WERI-Rb-1 (cell line): Measurements from ENCODE around the gene GH1.
A peak's percentile ranks its signal among the peaks of the same experiment; 100 is the strongest.

Experiments used
- DNase-seq: peaks from one replicate; pipeline ENCODE4 v3.0.0-alpha.2; 2020
- H3K27ac ChIP-seq: fragments of 250-450 bp; sonication (Bioruptor Pico); 2 replicates; pipeline ENCODE4 v1.5.1; 2020; ENCODE audit warnings: mild to moderate bottlenecking, moderate library complexity
- H3K27me3 ChIP-seq: fragments of 250-450 bp; sonication (Bioruptor Pico); 2 replicates; pipeline ENCODE4 v1.5.1; 2021; ENCODE audit warnings: mild to moderate bottlenecking, low read depth, moderate library complexity; ENCODE audit not compliant: insufficient read depth, severe bottlenecking
- H3K36me3 ChIP-seq: fragments of 250-450 bp; sonication (Bioruptor Pico); 2 replicates; pipeline ENCODE4 v1.5.1; 2020; ENCODE audit warnings: mild to moderate bottlenecking, moderate library complexity
- H3K4me3 ChIP-seq: 2 replicates; pipeline ENCODE4 v1.5.1; 2011; ENCODE audit warnings: low read depth, mild to moderate bottlenecking, control low read depth, low read length
- H3K9me3 ChIP-seq: fragments of 250-450 bp; sonication (Bioruptor Pico); 2 replicates; pipeline ENCODE4 v1.5.1; 2021; ENCODE audit warnings: mild to moderate bottlenecking, moderate library complexity; ENCODE audit not compliant: severe bottlenecking
- CTCF ChIP-seq: IDR thresholded peaks from 2 replicates; pipeline ENCODE4 v1.5.1; 2011; ENCODE audit warnings: low read depth, mild to moderate bottlenecking, control low read depth, inconsistent platforms, low read length

The GH1 gene

GRCh38 chr17:63954402-63955063 is 35.9 kb upstream of the GH1 start:
- H3K27me3 ChIP-seq = no peaks in the 10 kb centered on the region
- TF ChIP-seq CTCF = no peak
- H3K4me3 ChIP-seq = no peak overlapping the region
- DNase-seq = no peak
- no peaks in the 10 kb centered on the region for H3K36me3 ChIP-seq
- no peak overlapping the region for H3K27ac ChIP-seq
- no peaks in the 10 kb centered on the region for H3K9me3 ChIP-seq

GRCh38 chr17:63950940-63951907 is 32.6 kb upstream of the GH1 start:
- Histone ChIP-seq H3K9me3 (no peaks in the 10 kb centered on the region), H3K36me3 (no peaks in the 10 kb centered on the region), H3K27ac (no peak overlapping the region), H3K4me3 (no peak overlapping the region), H3K27me3 (no peaks in the 10 kb centered on the region)
- peak; percentile 85 for TF ChIP-seq CTCF
- DNase-seq = peak; percentile 72

- no peaks in the 10 kb centered on the region for H3K27me3 ChIP-seq
- H3K4me3 ChIP-seq = no peak overlapping the region
- no peaks in the 10 kb centered on the region for H3K9me3 ChIP-seq
- no peak for TF ChIP-seq CTCF
- H3K36me3 ChIP-seq = no peaks in the 10 kb centered on the region
- no peak for DNase-seq
- no peak overlapping the region for H3K27ac ChIP-seq
Measured at GRCh38 chr17:63949576-63950250, 31.1 kb upstream of the GH1 start.

- no peak for TF ChIP-seq CTCF
- no peaks in the 10 kb centered on the region for H3K36me3 ChIP-seq
- no peak overlapping the region for H3K27ac ChIP-seq
- DNase-seq = no peak
- no peak overlapping the region for H3K4me3 ChIP-seq
- no peaks in the 10 kb centered on the region for H3K27me3 ChIP-seq
- no peaks in the 10 kb centered on the region for H3K9me3 ChIP-seq
Measured at GRCh38 chr17:63948521-63948920, 29.9 kb upstream of the GH1 start.

- H3K9me3 ChIP-seq = no peaks in the 10 kb centered on the region
- TF ChIP-seq CTCF = no peak
- no peak for DNase-seq
- no peaks in the 10 kb centered on the region for H3K36me3 ChIP-seq
- no peaks in the 10 kb centered on the region for H3K27me3 ChIP-seq
- no peak overlapping the region for H3K4me3 ChIP-seq
- H3K27ac ChIP-seq = no peak overlapping the region
Measured at GRCh38 chr17:63947711-63948330, 29.2 kb upstream of the GH1 start.
